B cell (primary cell): ENCODE measurements around the gene CCL28. TPM values are rescaled to one million over a fixed set of nuclear protein-coding genes. Genes with fewer than 3 reads are reported as not detected.

Experiments used
- ATAC-seq: fragments of 200-7000 bp; cut with Tn5 transposase; one replicate; pipeline ENCODE4 v1.10.0; 2021; ENCODE audit warnings: low read depth, mild to moderate bottlenecking, moderate number of reproducible peaks, moderate library complexity
- CTCF ChIA-PET: fragments of 350-600 bp; sonication (Branson Sonifier 250); formaldehyde crosslinking; loops from one replicate; lab custom pipeline; 2021; ENCODE audit warnings: antibody characterized with exemption, inconsistent platforms; lab: Charles Lee
- POLR2A ChIA-PET: fragments of 350-600 bp; sonication (Branson Sonifier 250); formaldehyde crosslinking; loops from one replicate; lab custom pipeline; 2021; ENCODE audit warnings: antibody characterized with exemption; lab: Charles Lee
- DNase-seq: peaks from one replicate; pipeline ENCODE4 v3.0.0; 2013
- H2AFZ ChIP-seq: 2 replicates; pipeline ENCODE4 v1.6.1; 2012; ENCODE audit warnings: mild to moderate bottlenecking, low read depth, low read length; ENCODE audit not compliant: insufficient read depth, poor library complexity, severe bottlenecking
- H3K27ac ChIP-seq, 2 donors: 1 replicate in 1 of 2; 2 replicates in 1 of 2; pipeline ENCODE4 v1.5.1; 2012 to 2013; ENCODE audit warnings: low read length in 2 of 2, mild to moderate bottlenecking in 2 of 2, moderate library complexity in 1 of 2
- H3K27me3 ChIP-seq, 4 experiments: fragments of 200-600 bp in 1 of 4; sonication (generic) in 1 of 4; replicated peaks in 1 of 4; 1 replicate in 2 of 4; 2 replicates in 2 of 4; pipeline versions ENCODE4 v1.6.1 to v1.7.0; 2013 to 2016; ENCODE audit warnings: low read length in 3 of 4, mild to moderate bottlenecking in 2 of 4, mixed read lengths in 1 of 4, moderate library complexity in 1 of 4; ENCODE audit not compliant: insufficient read depth in 4 of 4, control insufficient read depth in 3 of 4; ENCODE audit errors: control extremely low read depth in 1 of 4
- H3K36me3 ChIP-seq, 2 experiments: replicated peaks in 1 of 2; 1 replicate in 1 of 2; 2 replicates in 1 of 2; pipeline versions ENCODE4 v1.6.1 to v1.7.1; 2013; ENCODE audit warnings: low read length in 1 of 2; ENCODE audit not compliant: insufficient read depth in 2 of 2, control insufficient read depth in 1 of 2; ENCODE audit errors: control extremely low read depth in 1 of 2, extremely low read depth in 1 of 2
- H3K4me1 ChIP-seq, 2 donors: fragments of 200-600 bp in 1 of 2; sonication (generic) in 1 of 2; 1 replicate in 1 of 2; 2 replicates in 1 of 2; pipeline versions ENCODE4 v1.5.1 to v1.6.1; 2013 to 2017; ENCODE audit warnings: low read length in 2 of 2; ENCODE audit not compliant: control insufficient read depth in 2 of 2, insufficient read depth in 2 of 2
- H3K4me2 ChIP-seq: replicated peaks from 2 replicates; pipeline ENCODE3; 2012; ENCODE audit warnings: mild to moderate bottlenecking, low read depth, low read length; ENCODE audit not compliant: poor library complexity, severe bottlenecking
- H3K4me3 ChIP-seq, 5 experiments: fragments of 200-600 bp in 1 of 5; sonication (generic) in 1 of 5; 1 replicate in 3 of 5; 2 replicates in 2 of 5; pipeline versions ENCODE4 v1.5.1 to v1.7.0; 2011 to 2016; ENCODE audit warnings: low read length in 4 of 5, mild to moderate bottlenecking in 4 of 5, low read depth in 2 of 5, control low read depth in 1 of 5, moderate library complexity in 1 of 5; ENCODE audit not compliant: insufficient read depth in 1 of 5; ENCODE audit errors: control extremely low read depth in 1 of 5, extremely low read depth in 1 of 5
- H3K79me2 ChIP-seq: fragments of 200-600 bp; sonication (generic); one replicate; pipeline ENCODE4 v1.6.0; 2016; ENCODE audit warnings: low read length; ENCODE audit not compliant: control insufficient read depth, insufficient read depth
- H3K9ac ChIP-seq: fragments of 200-600 bp; sonication (generic); 2 replicates; pipeline ENCODE4 v1.6.1; 2017; ENCODE audit warnings: mild to moderate bottlenecking, low read length, moderate library complexity
- H3K9me3 ChIP-seq, 3 donors: one replicate each; pipeline versions ENCODE4 v1.6.1 to v1.7.1; 2013; ENCODE audit warnings: low read length in 2 of 3; ENCODE audit not compliant: control insufficient read depth in 2 of 3, insufficient read depth in 1 of 3; ENCODE audit errors: control extremely low read depth in 1 of 3
- H4K20me1 ChIP-seq: 2 replicates; pipeline ENCODE4 v1.6.0; 2012; ENCODE audit warnings: mild to moderate bottlenecking, low read length; ENCODE audit not compliant: insufficient read depth, control insufficient read depth, poor library complexity, severe bottlenecking
- H3K27ac Mint-ChIP-seq: one replicate; pipeline ENCODE4 v1.8.0; 2021; ENCODE audit warnings: mixed read lengths
- H3K27me3 Mint-ChIP-seq: one replicate; pipeline ENCODE4 v1.8.0; 2021; ENCODE audit warnings: mixed read lengths
- H3K4me1 Mint-ChIP-seq: one replicate; pipeline ENCODE4 v1.8.0; 2021; ENCODE audit warnings: mixed read lengths
- H3K4me3 Mint-ChIP-seq: one replicate; pipeline ENCODE4 v1.8.0; 2021; ENCODE audit warnings: mixed read lengths
- H3K9me3 Mint-ChIP-seq: one replicate; pipeline ENCODE4 v1.8.0; 2022; ENCODE audit warnings: mixed read lengths; ENCODE audit not compliant: insufficient read depth
- EZH2 ChIP-seq: IDR thresholded peaks from 2 replicates; pipeline ENCODE4 v1.6.1; 2012; ENCODE audit warnings: borderline replicate concordance, low read depth, mild to moderate bottlenecking, moderate library complexity, low read length; ENCODE audit not compliant: insufficient read depth, poor library complexity, severe bottlenecking
- WGBS: methylation state at CpG from one replicate; pipeline ENCODE4 v1.1.5; 2013; ENCODE audit warnings: missing lambda C conversion rate; ENCODE audit not compliant: insufficient coverage; 5-methylcytosine and 5-hydroxymethylcytosine counted together
- intact Hi-C: fragments of 100-400 bp; cut with micrococcal nuclease; formaldehyde crosslinking; loops from one replicate; pipeline ENCODE4 v1.10.0; 2022
- polyA plus RNA-seq: library from polyadenylated mRNA; depleted of rRNA; stranded (reverse); fragments of >200 nt; gene quantifications from 2 replicates; pipeline ENCODE4 v1.2.3, GENCODE V29; 2012
- total RNA-seq, 2 donors: library from RNA; stranded (reverse); fragments of 120-200 nt in 1 of 2; gene quantifications; 1 replicate in 1 of 2; 2 replicates in 1 of 2; pipeline versions ENCODE4 v1.2.3 to v1.2.4, GENCODE V29; 2013 to 2022
- TF ChIP-seq, protein P1 (sequence below): fragments of 200-600 bp; IDR thresholded peaks from one replicate; pipeline ENCODE4 v1.8.0; 2022; ENCODE audit warnings: antibody characterized with exemption, mild to moderate bottlenecking

The CCL28 gene
- total and polyA plus RNA-seq, 2 donors (not counting 1 experiment from before 2014, with no cell fraction given), result 18.6 to 18.7 TPM

DNA sequence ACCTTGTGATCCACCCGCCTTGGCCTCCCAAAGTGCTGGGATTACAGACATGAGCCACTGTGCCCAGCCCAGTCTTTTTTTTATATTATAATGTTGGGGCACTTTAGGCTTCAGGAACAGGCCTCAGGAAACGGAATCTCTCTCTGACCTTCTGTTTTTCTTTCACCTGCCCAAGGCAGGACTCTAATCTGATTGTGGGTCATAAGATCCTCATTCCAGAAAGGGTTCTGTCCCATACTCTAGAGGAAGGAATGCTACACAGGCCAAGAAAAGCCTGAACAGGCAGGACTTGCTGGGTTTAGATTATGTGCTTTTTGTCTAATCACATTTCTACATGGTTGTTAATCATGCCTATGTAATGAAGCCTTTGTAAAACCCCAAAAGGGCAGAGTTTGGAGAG, 1.8 kb upstream of the CCL28 start:
- Mint-ChIP-seq H3K4me3 (no peak overlapping the region), H3K27ac (no peak overlapping the region), H3K9me3 (no peaks in the 10 kb centered on the region), H3K4me1 (no peaks in the 10 kb centered on the region), H3K27me3 (no peaks in the 10 kb centered on the region)
- intact Hi-C loops, result no loop called here
- Histone ChIP-seq H3K4me2 (no peak overlapping the region), H3K79me2 (no peaks in the 10 kb centered on the region), H2AFZ (no peak overlapping the region), H3K9ac (no peak overlapping the region), H3K4me3 (no peak overlapping the region), H3K27me3 (no peaks in the 10 kb centered on the region), H3K27ac (no peak overlapping the region), H3K36me3 (no peaks in the 10 kb centered on the region), H4K20me1 (no peaks in the 10 kb centered on the region), H3K9me3 (no peaks in the 10 kb centered on the region), H3K4me1 (no peaks in the 10 kb centered on the region)
- ChIA-PET CTCF (no interaction called here), POLR2A (no interaction called here)
- whole genome bisulfite sequencing, result 83% methylated on average over 1 of the region's 2 CpGs
- DNase-seq (no peak), ATAC-seq (no peak)
- no peak for TF ChIP-seq EZH2
- TF ChIP-seq, protein P1, sequence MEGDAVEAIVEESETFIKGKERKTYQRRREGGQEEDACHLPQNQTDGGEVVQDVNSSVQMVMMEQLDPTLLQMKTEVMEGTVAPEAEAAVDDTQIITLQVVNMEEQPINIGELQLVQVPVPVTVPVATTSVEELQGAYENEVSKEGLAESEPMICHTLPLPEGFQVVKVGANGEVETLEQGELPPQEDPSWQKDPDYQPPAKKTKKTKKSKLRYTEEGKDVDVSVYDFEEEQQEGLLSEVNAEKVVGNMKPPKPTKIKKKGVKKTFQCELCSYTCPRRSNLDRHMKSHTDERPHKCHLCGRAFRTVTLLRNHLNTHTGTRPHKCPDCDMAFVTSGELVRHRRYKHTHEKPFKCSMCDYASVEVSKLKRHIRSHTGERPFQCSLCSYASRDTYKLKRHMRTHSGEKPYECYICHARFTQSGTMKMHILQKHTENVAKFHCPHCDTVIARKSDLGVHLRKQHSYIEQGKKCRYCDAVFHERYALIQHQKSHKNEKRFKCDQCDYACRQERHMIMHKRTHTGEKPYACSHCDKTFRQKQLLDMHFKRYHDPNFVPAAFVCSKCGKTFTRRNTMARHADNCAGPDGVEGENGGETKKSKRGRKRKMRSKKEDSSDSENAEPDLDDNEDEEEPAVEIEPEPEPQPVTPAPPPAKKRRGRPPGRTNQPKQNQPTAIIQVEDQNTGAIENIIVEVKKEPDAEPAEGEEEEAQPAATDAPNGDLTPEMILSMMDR, result no peak

DNA sequence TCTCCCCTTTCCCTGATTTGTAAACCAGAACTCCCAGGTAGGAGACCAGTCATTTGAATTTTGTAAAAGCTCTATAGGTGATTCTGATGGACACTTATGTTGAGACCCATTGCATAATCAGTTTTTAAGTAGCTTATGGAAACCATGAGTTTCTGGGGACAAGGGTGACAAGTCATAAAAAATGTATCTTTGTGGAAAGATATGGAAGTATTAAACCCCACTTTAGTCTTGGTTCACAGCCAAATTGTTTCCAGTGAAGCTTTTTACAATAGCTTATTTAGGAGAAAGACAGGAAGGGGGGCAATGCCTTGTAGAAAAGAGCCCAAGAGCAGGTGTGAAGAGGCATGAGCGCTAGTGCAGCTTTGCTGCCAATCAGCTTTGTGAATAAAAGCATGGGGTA, 453 bp upstream of the CCL28 start:
- ATAC-seq (no peak), DNase-seq (no peak)
- H4K20me1 ChIP-seq, result no peaks in the 10 kb centered on the region
- no peak overlapping the region for H3K4me3 ChIP-seq
- H3K27ac ChIP-seq, result no peak overlapping the region
- H3K27ac Mint-ChIP-seq, result no peak overlapping the region
- intact Hi-C loops, result no loop called here
- H3K9me3 Mint-ChIP-seq, result no peaks in the 10 kb centered on the region
- no peaks in the 10 kb centered on the region for H3K4me1 ChIP-seq
- no peak overlapping the region for H3K4me2 ChIP-seq
- H3K4me3 Mint-ChIP-seq, result no peak overlapping the region
- H3K4me1 Mint-ChIP-seq, result no peaks in the 10 kb centered on the region
- H2AFZ ChIP-seq, result no peak overlapping the region
- TF ChIP-seq EZH2, result no peak
- TF ChIP-seq, protein P1, result no peak
- no peaks in the 10 kb centered on the region for H3K36me3 ChIP-seq
- H3K27me3 ChIP-seq, result no peaks in the 10 kb centered on the region
- ChIA-PET POLR2A (no interaction called here), CTCF (interaction anchor here (0.5 to 1.4 kb wide), 3 partner anchors 23 to 318 kb away, joined by 3 to 5 read pairs (median 4); partner anchors contain the start of gene TMEM267)
- no peaks in the 10 kb centered on the region for H3K27me3 Mint-ChIP-seq
- no CpG with 5 or more reads among the region's 1 CpG for WGBS
- no peak overlapping the region for H3K9ac ChIP-seq
- H3K79me2 ChIP-seq, result no peaks in the 10 kb centered on the region
- no peaks in the 10 kb centered on the region for H3K9me3 ChIP-seq
